Stomach (tissue), 9 donors: ENCODE data around the gene PLCB4. TPM values are rescaled to one million over a fixed set of nuclear protein-coding genes. Genes with fewer than 3 reads are reported as not detected.

ENCODE experiments used
- DNase-seq, 2 donors: peaks; one replicate each; pipeline versions ENCODE4 v3.0.0 to v3.0.0-alpha.2; 2013 to 2019
- H3K27ac ChIP-seq, 5 donors: fragments of 200-600 bp in 4 of 5; sonication (generic) in 4 of 5; one replicate each; pipeline ENCODE4 v1.5.1; 2013 to 2019; ENCODE audit warnings: mild to moderate bottlenecking in 1 of 5, moderate library complexity in 1 of 5
- H3K27me3 ChIP-seq, 3 donors: fragments of 200-600 bp; sonication (generic); one replicate each; pipeline ENCODE4 v1.5.1; 2017 to 2019; ENCODE audit warnings: mixed run types in 1 of 3
- H3K36me3 ChIP-seq, 4 donors: fragments of 200-600 bp; sonication (generic); 1 replicate in 3 of 4; 2 replicates in 1 of 4; pipeline ENCODE4 v1.5.1; 2016 to 2019
- H3K4me1 ChIP-seq, 4 donors: fragments of 200-600 bp; sonication (generic); one replicate each; pipeline ENCODE4 v1.5.1; 2016 to 2019
- H3K4me3 ChIP-seq, 4 donors: fragments of 200-600 bp; sonication (generic) in 3 of 4; one replicate each; pipeline ENCODE4 v1.5.1; 2016 to 2019; ENCODE audit warnings: mild to moderate bottlenecking in 1 of 4
- H3K9me3 ChIP-seq, 4 donors: fragments of 200-600 bp; sonication (generic); one replicate each; pipeline ENCODE4 v1.5.1; 2016 to 2019
- CTCF ChIP-seq, 7 experiments: fragments of 450-650 bp in 4 of 7; fragments of 200-600 bp in 3 of 7; sonication (generic) in 3 of 7; IDR thresholded peaks; one replicate each; pipeline ENCODE4 v1.5.1; 2016 to 2019; ENCODE audit warnings: antibody characterized with exemption in 7 of 7, control low read depth in 2 of 7, mild to moderate bottlenecking in 1 of 7
- EP300 ChIP-seq: sonication (generic); formaldehyde crosslinking; IDR thresholded peaks from one replicate; pipeline ENCODE4 v1.6.1; 2017; ENCODE audit warnings: antibody characterized with exemption
- POLR2A ChIP-seq, 4 donors: fragments of 450-650 bp; IDR thresholded peaks; one replicate each; pipeline ENCODE4 v1.6.1; 2016; ENCODE audit warnings: antibody characterized with exemption in 4 of 4, control low read depth in 2 of 4, mild to moderate bottlenecking in 1 of 4, moderate library complexity in 1 of 4
- POLR2AphosphoS5 ChIP-seq, 3 donors: sonication (generic); formaldehyde crosslinking; IDR thresholded peaks; one replicate each; pipeline ENCODE4 v1.6.1; 2016; ENCODE audit warnings: antibody characterized with exemption in 3 of 3
- WGBS, 5 donors: extraction: QIAGEN DNeasy Blood & Tissue Kit in 3 of 5; methylation state at CpG; one replicate each; pipeline versions ENCODE4 v1.1.5 to v1.1.7; 2013 to 2018; 5-methylcytosine and 5-hydroxymethylcytosine counted together
- intact Hi-C: fragments of 100-400 bp; cut with DNase I; formaldehyde crosslinking; loops from one replicate; pipeline ENCODE4 v1.15.1; 2023; ENCODE audit warnings: low total_unique reads
- polyA plus RNA-seq, 3 donors: library from polyadenylated mRNA; stranded (reverse); fragments of 200-250 nt; gene quantifications; one replicate each; pipeline ENCODE4 v1.2.3, GENCODE V29; 2013
- total RNA-seq, 5 donors: library from RNA; depleted of rRNA; stranded (reverse); fragments of >200 nt; gene quantifications; one replicate each; pipeline versions ENCODE4 v1.1.0 to v1.2.3, GENCODE V29; 2014 to 2016
- donor health status: healthy with polysubstance abuse.
- donor health status: Bipolar disorder and iron deficiency.
- donor health status: healthy.

Gene PLCB4
- total and polyA plus RNA-seq, 8 donors = 5.3 to 29.4 (median 22.3) TPM

- Histone ChIP-seq H3K9me3 (no peaks in the 10 kb centered on the region), H3K27me3 (no peaks in the 10 kb centered on the region), H3K4me1 (peaks cover 0 to 9% (median 0%) of the 10 kb centered on the region in 4 donors), H3K27ac (no peak overlapping the region), H3K4me3 (no peak overlapping the region), H3K36me3 (no peaks in the 10 kb centered on the region)
- intact Hi-C loops = no loop called here
- WGBS, 5 donors = 76 to 86% (median 82%) methylated on average over 4 of the region's 4 CpGs
- no peak for TF ChIP-seq POLR2A (IDR thresholded peaks at IDR 0.05)
- TF ChIP-seq POLR2AphosphoS5 (IDR thresholded peaks at IDR 0.05) = no peak
- no peak for TF ChIP-seq CTCF (IDR thresholded peaks at IDR 0.05)
- TF ChIP-seq EP300 = no peak
- peak in 1 of 2 donors; percentile 24 for DNase-seq
Measured at GRCh38 chr20:9235518-9235917, 166.6 kb downstream of the PLCB4 start.

DNA sequence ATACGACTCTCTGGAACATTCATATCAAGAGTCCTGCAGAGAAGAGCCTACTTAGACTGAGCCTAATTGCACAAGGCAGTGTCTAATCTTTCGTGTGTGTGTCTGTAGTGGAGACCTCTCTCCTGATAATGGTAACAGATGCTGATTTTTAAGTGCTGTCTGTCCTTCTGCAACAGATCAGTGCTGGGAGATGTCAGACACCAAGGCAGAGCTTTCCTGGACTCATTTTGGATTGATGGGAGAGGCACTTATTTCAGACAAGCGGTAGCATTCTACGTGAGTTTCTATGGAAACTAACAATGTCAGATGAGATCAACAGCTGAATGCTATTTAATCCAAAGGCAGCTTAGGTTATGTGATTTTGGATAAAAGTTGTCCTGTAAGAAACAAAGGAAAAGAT, 167.6 kb downstream of the PLCB4 start:
- DNase-seq = no peak
- TF ChIP-seq POLR2AphosphoS5 (IDR thresholded peaks at IDR 0.05) = no peak
- no peak for TF ChIP-seq CTCF (IDR thresholded peaks at IDR 0.05)
- no peak for TF ChIP-seq POLR2A (IDR thresholded peaks at IDR 0.05)
- TF ChIP-seq EP300 = no peak
- H3K27me3 ChIP-seq = no peaks in the 10 kb centered on the region
- peaks cover 2 to 18% (median 7%) of the 10 kb centered on the region in 4 donors for H3K4me1 ChIP-seq
- no peak overlapping the region for H3K27ac ChIP-seq
- no peaks in the 10 kb centered on the region for H3K36me3 ChIP-seq
- H3K9me3 ChIP-seq = no peaks in the 10 kb centered on the region
- no peak overlapping the region for H3K4me3 ChIP-seq
- intact Hi-C loops = no loop called here
- WGBS, 5 donors = 87 to 95% (median 92%) methylated on average over 4 of the region's 4 CpGs

GRCh38 chr20:9241232-9241692, 172.4 kb downstream of the PLCB4 start:
- no peaks in the 10 kb centered on the region for H3K27me3 ChIP-seq
- H3K36me3 ChIP-seq = no peaks in the 10 kb centered on the region
- intact Hi-C loops = no loop called here
- H3K4me1 ChIP-seq = peaks cover 5 to 23% (median 10%) of the 10 kb centered on the region in 4 donors
- no peak overlapping the region for H3K4me3 ChIP-seq
- no peaks in the 10 kb centered on the region for H3K9me3 ChIP-seq
- TF ChIP-seq CTCF (IDR thresholded peaks at IDR 0.05) = no peak
- no peak for TF ChIP-seq POLR2A (IDR thresholded peaks at IDR 0.05)
- TF ChIP-seq EP300 = no peak
- no peak for TF ChIP-seq POLR2AphosphoS5 (IDR thresholded peaks at IDR 0.05)
- H3K27ac ChIP-seq = peak overlapping the region in 1 of 5 donors; percentile 43
- DNase-seq = peak in 1 of 2 donors; percentile 40

DNA sequence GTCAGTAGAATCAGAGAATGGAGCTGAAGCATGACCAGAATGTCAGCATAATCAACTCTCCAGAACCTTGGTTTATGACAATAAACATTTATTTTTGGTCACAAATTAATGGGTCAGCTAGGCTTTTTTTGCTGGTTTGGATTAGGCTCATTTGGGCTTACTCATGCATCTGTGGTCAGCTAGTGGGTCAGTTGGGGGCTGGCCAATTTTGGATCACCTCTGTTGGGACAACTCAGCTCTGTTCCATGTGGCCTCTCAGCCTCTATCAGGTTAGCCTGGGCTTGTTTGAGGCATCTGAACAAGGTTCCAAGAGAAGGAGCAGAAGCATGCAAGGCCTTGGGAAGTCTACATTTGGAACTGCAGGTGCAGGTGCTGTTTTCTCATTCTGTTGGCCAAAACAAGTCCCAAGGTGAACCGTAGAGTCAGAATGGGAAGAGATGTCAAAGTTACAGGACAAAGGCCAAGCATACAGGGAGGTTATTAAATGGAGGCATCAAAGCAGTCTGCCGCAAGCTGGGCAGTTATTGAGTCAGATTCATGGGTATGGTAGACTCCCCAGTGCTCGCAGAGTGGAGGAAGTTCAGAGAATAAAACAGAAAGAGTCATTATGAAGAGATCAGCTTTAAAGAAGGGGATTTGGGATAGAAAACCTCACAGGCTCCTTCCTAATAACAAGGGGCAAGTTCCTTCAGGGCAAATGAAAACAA, 173.0 kb downstream of the PLCB4 start:
- no peaks in the 10 kb centered on the region for H3K27me3 ChIP-seq
- peak overlapping the region in 1 of 5 donors; percentile 43 for H3K27ac ChIP-seq
- 90 to 96% (median 93%) methylated on average over 3 of the region's 3 CpGs for WGBS, 5 donors
- H3K36me3 ChIP-seq = no peaks in the 10 kb centered on the region
- peaks cover 5 to 23% (median 10%) of the 10 kb centered on the region in 4 donors for H3K4me1 ChIP-seq
- H3K9me3 ChIP-seq = no peaks in the 10 kb centered on the region
- no peak overlapping the region for H3K4me3 ChIP-seq
- TF ChIP-seq POLR2AphosphoS5 (IDR thresholded peaks at IDR 0.05) (no peak), CTCF (IDR thresholded peaks at IDR 0.05) (no peak), EP300 (no peak), POLR2A (IDR thresholded peaks at IDR 0.05) (no peak)
- intact Hi-C loops = no loop called here
- no peak for DNase-seq
